GM21390 (cell line): ENCODE results near the gene AKAP14.
"Not testable (repeated sequence)": the region's sequence is repeated elsewhere in the genome, so short reads cannot be mapped to it uniquely, and the experiment has no call there.

ENCODE experiments used
- ATAC-seq: cut with Tn5 transposase; IDR thresholded peaks from one replicate; pipeline ENCODE4 v1.9.1; 2021; ENCODE audit not compliant: unreplicated experiment

Gene AKAP14

DNA sequence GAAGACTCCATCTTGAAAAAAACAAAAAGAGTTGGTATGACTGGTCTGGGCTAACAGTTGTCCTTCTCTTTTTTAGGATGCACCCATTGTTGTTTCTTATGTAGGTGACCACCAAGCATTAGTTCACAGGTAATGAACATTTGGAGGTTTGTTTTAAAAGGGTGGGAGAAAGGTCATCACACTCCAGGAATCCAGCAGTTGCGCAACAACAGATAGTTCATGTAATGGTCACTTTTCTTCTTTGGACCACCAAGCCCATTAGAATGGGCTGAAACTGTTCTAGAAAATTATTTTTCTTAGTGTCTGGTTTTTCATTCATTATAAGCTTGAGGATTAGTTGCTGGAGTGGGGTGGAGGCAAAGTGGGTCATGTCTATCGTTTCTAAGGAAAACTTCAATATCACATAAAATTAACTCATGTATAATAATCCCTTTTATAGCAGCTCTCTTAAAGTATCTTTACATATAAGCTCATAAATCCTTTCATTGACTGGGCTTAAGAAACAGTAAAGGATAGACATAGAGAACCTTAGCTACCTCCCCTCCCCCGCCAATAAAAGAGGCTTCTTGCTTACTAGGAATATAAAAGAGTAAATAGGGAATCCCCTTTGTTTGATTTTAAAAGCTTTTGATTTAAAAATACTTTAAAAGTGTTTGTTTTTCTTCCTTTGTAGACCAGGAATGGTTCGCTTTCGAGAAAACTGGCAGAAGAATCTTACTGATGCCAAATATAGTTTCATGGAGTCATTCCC, 24.3 kb downstream of the AKAP14 start:
- no peak for ATAC-seq

DNA sequence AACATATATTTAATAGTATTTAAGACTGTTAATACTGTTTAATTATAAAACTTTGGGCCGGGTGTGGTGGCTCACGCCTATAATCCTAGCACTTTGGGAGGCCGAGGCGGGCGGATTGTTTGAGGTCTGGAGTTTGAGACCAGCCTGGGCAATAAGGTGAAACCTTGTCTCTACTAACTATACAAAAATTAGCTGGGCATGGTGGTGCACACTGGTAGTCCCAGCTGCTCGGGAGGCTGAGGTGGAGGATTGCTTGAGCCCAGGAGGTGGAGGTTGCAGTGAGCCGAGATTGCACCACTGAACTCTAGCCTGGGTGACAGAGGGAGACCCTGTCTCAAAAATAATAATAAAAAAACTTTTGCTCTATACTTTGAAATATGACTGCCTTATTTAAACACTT, 26.7 kb downstream of the AKAP14 start:
- not testable (repeated sequence) for ATAC-seq

GRCh38 chrX:119935215-119935874, 39.7 kb downstream of the AKAP14 start:
- ATAC-seq = no peak

DNA sequence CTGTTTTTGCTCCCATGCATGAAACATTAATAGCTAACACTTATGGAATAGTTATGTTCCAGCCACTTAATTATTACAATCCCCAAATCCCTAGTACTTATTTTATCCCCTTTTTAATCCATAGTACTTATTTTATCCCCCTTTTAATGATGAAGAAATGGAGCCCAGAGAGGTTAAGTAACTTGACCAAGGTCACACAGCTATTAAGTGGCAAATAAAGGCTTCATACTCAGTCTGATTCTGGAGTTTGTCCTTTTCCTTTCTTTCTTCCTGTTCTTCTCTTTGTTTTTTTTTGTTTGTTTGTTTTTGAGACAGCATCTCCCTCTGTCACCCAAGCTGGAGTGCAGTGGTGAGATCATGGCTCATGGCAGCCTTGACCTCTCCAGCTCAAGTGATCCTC, 45.6 kb downstream of the AKAP14 start:
- ATAC-seq = no peak

DNA sequence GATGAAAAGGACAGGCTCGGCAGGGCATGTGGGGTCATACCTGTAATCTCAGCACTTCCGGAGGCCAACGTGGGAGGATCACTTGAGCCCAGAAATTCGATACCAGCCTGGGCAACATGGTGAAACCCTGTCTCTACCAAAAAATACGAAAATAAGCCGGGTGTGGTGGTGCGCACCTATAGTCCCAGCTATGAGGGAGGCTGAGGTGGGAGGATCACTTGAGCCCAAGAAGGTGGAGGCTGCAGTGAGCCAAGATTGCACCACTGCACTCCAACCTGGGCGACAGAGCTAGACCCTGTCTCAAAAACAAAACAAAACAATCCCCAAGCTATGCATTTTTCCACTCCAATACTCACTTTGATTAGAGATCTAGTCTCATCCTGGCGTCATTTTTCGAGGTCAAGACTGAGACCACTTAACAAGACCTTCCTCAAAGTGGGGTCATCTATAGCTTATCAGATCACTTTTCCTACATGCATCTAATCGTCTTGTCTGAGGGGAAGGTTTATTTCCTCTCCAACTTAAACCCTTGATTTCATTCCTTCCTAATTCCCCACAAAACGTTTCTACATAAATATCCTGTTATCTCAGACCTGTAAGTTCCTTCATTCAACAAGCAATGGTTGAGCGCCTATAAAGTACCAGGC, 46.6 kb downstream of the AKAP14 start:
- ATAC-seq = no peak

GRCh38 chrX:119942831-119943184, 47.1 kb downstream of the AKAP14 start:
- peak; percentile 17 for ATAC-seq

DNA sequence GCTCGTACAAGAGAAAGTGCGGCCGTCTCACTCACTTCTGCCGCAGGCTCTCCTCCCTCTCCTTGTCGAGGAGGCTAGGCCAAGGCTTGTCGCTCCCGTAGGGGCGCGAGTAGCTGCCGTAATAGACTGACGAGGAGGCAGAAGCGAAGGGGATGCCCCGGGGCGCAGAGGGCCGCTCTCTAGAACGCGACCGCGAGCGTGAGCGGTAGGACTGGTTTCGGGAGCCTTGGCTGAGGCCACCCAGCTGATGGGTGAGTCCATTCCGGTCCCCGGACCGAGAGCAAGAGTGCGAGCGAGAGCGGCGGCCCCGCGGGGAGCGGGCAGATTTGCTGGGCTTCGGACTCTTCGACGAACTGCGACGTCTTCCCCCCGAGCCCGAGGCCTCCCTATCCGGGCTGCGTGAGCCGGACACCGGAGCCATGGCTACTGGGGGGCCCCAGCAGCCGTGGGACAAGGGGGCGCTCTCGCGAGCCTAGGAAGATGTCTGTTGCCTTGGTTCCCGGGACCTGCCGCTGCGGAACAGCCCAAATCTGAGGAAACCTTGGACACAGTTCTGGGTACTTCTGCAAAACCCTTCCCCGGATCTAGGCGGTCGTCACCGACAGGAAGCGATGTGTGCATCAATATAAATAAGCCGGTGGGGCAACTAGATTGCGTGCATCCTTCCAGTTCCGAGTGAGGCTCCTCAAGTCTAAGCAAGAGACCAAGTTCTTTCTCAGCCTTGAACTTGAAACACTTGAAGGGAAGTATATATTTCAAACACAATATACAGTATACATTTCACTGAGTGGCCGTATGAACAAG, 47.7 kb downstream of the AKAP14 start, which contains the start of gene NKAP:
Gene NKAP, minus strand, starts transcription at position 567 of the 804 bp plus-strand sequence. Its CDS starts 146 bp downstream, at position 421.
- peak; percentile 78 for ATAC-seq

- ATAC-seq = no peak
Measured at GRCh38 chrX:119945481-119945880, 49.8 kb downstream of the AKAP14 start.

DNA sequence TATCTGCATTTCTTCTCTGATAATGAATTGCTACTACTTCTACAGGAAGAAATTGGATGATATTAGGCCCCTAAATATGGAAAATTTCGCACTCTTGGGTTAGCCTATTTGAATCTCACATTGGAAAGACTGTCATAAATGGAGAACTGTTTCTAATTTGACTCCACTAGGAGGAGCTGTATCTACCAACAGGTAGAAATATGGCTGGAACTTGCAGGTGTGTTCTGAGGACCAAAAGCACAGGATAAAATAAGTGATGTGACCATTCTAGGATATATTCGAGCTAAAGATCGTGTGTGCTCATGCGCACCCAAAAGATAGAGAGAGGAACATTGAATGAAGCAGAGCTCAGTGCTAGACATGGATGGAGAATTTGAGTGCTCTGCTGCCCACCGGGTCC, 52.7 kb downstream of the AKAP14 start:
- ATAC-seq = no peak

DNA sequence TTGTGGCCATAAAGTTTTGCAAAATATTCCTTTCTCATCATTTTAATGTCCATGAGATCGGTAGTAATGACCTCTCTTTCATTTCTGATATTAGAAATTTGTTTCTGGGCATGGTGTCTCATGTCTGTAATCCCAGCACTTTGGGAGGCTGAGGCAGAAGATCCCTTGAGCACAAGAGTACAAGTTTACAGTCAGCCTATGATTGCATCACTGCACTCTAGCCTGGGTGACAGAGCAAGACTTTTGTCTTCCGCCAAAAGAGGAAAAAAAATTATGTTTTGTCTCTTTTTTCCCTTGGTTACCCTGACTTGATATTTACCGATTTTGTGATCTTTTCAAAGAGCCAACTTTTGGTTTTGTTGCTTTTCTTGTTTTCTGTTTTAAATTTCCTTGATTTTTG, 58.7 kb downstream of the AKAP14 start:
- no peak for ATAC-seq

DNA sequence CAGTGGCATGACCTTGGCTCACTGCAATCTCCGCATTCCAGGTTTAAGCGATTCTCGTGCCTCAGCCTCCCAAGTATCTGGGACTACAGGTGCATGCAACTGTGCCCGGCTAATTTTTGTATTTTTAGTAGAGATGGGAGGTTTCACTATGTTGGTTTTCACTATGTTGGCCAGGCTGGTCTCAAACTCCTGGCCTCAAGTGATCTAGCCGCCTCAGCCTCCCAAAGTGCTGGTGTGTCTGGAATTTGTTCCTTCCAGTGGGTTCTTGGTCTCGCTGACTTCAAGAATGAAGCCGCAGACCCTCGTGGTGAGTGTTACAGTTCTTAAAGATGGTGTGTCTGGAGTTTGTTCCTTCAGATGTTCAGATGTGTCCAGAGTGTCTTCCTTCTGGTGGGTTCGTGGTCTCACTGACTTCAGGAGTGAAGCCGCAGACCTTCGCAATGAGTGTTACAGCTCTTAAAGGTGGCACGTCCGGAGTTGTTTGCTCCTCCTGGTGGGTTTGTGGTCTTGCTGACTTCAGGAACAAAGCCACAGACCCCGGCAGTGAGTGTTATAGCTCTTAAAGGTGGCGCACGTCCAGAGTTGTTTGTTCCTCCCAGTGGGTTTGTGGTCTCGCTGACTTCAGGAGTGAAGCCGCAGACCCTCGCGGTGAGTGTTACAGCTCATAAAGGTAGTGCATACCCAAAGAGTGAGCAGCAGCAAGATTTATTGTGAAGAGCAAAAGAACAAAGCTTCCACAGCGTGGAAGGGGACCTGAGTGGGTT, 60.3 kb downstream of the AKAP14 start:
- not testable (repeated sequence) for ATAC-seq

GRCh38 chrX:119960625-119961024, 64.9 kb downstream of the AKAP14 start:
- no peak for ATAC-seq

DNA sequence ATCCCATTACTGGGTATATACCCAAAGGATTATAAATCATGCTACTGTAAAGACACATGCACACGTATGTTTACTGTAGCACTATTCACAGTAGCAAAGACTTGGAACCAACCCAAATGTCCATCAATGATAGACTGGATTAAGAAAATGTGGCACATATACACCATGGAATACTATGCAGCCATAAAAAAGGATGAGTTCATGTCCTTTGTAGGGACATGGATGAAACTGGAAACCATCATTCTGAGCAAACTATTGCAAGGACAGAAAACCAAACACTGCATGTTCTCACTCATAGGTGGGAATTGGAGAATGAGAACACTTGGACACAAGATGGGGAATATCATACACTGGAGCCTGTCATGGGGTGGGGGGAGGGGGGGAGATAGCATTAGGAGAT, 71.1 kb downstream of the AKAP14 start:
- not testable (repeated sequence) for ATAC-seq
